ENCODE measurements around the gene GHSR.

Gene GHSR

GRCh38 chr3:172437713-172438112, 10.5 kb downstream of the GHSR start:
- no peak for DNase-seq (ENCODE audit: low read depth)

GRCh38 chr3:172415323-172415722, 32.9 kb downstream of the GHSR start:
- DNase-seq (ENCODE audit: low read depth), result no peak

GRCh38 chr3:172411478-172411947, 36.7 kb downstream of the GHSR start:
- DNase-seq (ENCODE audit: low read depth), result no peak

GRCh38 chr3:172410702-172411477, 37.4 kb downstream of the GHSR start:
- DNase-seq (ENCODE audit: low read depth), result no peak

GRCh38 chr3:172407872-172408271, 40.4 kb downstream of the GHSR start:
- no peak for DNase-seq (ENCODE audit: low read depth)

GRCh38 chr3:172405914-172406313, 42.3 kb downstream of the GHSR start:
- no peak for DNase-seq (ENCODE audit: low read depth)

- no peak for DNase-seq (ENCODE audit: low read depth)
Observed at GRCh38 chr3:172404237-172404962, 43.9 kb downstream of the GHSR start.

GRCh38 chr3:172402892-172403643, 45.2 kb downstream of the GHSR start:
- no peak for DNase-seq (ENCODE audit: low read depth)

- DNase-seq (ENCODE audit: low read depth), result no peak
Observed at GRCh38 chr3:172402090-172402489, 46.2 kb downstream of the GHSR start.

- no peak for DNase-seq (ENCODE audit: low read depth)
Observed at GRCh38 chr3:172398484-172398883, 49.8 kb downstream of the GHSR start.

- DNase-seq (ENCODE audit: low read depth), result no peak
Observed at GRCh38 chr3:172397716-172398405, 50.4 kb downstream of the GHSR start.

GRCh38 chr3:172396400-172396799, 51.9 kb downstream of the GHSR start:
- DNase-seq (ENCODE audit: low read depth), result no peak

- no peak for DNase-seq (ENCODE audit: low read depth)
Observed at GRCh38 chr3:172394692-172395091, 53.6 kb downstream of the GHSR start.

All from stimulated activated CD8-positive, alpha-beta memory T cell treated with anti-CD3 and anti-CD28 coated beads, Interleukin-12 subunit alpha, Interleukin-12 subunit beta, amount 100 ng/mL, for 1 hour (primary cell).